Endothelial cell of umbilical vein (primary cell): ENCODE data around the gene APC2. TPM values are rescaled to one million over a fixed set of nuclear protein-coding genes. Genes with fewer than 3 reads are reported as not detected.

Experiments
- BruUV-seq: library from RNA; stranded (reverse); fragments of 400-500 nt; replicated peaks from 2 replicates; lab custom pipeline; 2021; lab: Mats Ljungman, UMichigan
- CTCF ChIA-PET: fragments of 300-600, 350-600 bp; sonication (Branson Sonifier 250); formaldehyde crosslinking; loops from one replicate; lab custom pipeline; 2021; ENCODE audit warnings: antibody characterized with exemption, inconsistent platforms; lab: Charles Lee
- POLR2A ChIA-PET: fragments of 300-600, 350-600 bp; sonication (Branson Sonifier 250); formaldehyde crosslinking; loops from one replicate; lab custom pipeline; 2021; ENCODE audit warnings: antibody characterized with exemption, inconsistent platforms; lab: Charles Lee
- DNase-seq: peaks from one replicate; pipeline ENCODE4 v3.0.0-alpha.2; 2011; ENCODE audit warnings: low read depth, low spot score
- FAIRE-seq: peaks from 2 replicates; lab custom pipeline; 2011; peaks lifted over from hg19 to GRCh38; lab: Jason Lieb, UNC
- H2AFZ ChIP-seq: 2 replicates; pipeline ENCODE4 v1.6.0; 2012; ENCODE audit warnings: low read depth, low read length, control low read depth, inconsistent platforms
- H3K27ac ChIP-seq: 2 replicates; pipeline ENCODE4 v1.5.1; 2011; ENCODE audit warnings: low read depth, mild to moderate bottlenecking, control low read depth, low read length, moderate library complexity; ENCODE audit not compliant: insufficient read depth
- H3K27me3 ChIP-seq, 2 experiments: 2 replicates each; pipeline versions ENCODE4 v1.6.0 to v1.6.1; 2011; ENCODE audit warnings: low read length in 2 of 2, mixed read lengths in 1 of 2; ENCODE audit not compliant: control insufficient read depth in 2 of 2, insufficient read depth in 2 of 2
- H3K36me3 ChIP-seq, 2 experiments: 2 replicates in 1 of 2; 3 replicates in 1 of 2; pipeline ENCODE4 v1.5.1; 2011; ENCODE audit warnings: low read length in 2 of 2, mild to moderate bottlenecking in 1 of 2, moderate library complexity in 1 of 2; ENCODE audit not compliant: control insufficient read depth in 2 of 2, insufficient read depth in 2 of 2; ENCODE audit errors: extremely low read depth in 1 of 2
- H3K4me1 ChIP-seq: 3 replicates; pipeline ENCODE4 v1.5.1; 2011; ENCODE audit warnings: mild to moderate bottlenecking, low read length; ENCODE audit not compliant: control insufficient read depth, insufficient read depth; ENCODE audit errors: extremely low read depth
- H3K4me2 ChIP-seq: 2 replicates; pipeline ENCODE4 v1.6.1; 2011; ENCODE audit warnings: low read length, control low read depth, mixed read lengths; ENCODE audit not compliant: insufficient read depth
- H3K4me3 ChIP-seq, 3 experiments: fragments of 200-600 bp in 1 of 3; sonication (generic), shearing (Covaris generic) in 1 of 3; replicated peaks in 1 of 3; 2 replicates each; pipeline ENCODE4 v1.5.1; 2011 to 2016; ENCODE audit warnings: control low read depth in 3 of 3, low read length in 3 of 3, mild to moderate bottlenecking in 2 of 3, inconsistent platforms in 1 of 3, low read depth in 1 of 3, moderate library complexity in 1 of 3; ENCODE audit not compliant: insufficient read depth in 1 of 3
- H3K79me2 ChIP-seq: 2 replicates; pipeline ENCODE4 v1.6.0; 2012; ENCODE audit warnings: low read length, inconsistent platforms; ENCODE audit not compliant: control insufficient read depth, insufficient read depth
- H3K9ac ChIP-seq: replicated peaks from 2 replicates; pipeline ENCODE3; 2011; ENCODE audit warnings: low read length, control low read depth; ENCODE audit not compliant: insufficient read depth; ENCODE audit errors: extremely low read depth
- H3K9me1 ChIP-seq: replicated peaks from 3 replicates; pipeline ENCODE4 v1.6.0; 2011; ENCODE audit warnings: mild to moderate bottlenecking, low read length; ENCODE audit not compliant: control insufficient read depth, insufficient read depth; ENCODE audit errors: extremely low read depth
- H3K9me3 ChIP-seq: replicated peaks from 2 replicates; pipeline ENCODE4 v1.5.1; 2012; ENCODE audit warnings: low read length, inconsistent platforms; ENCODE audit not compliant: control insufficient read depth, insufficient read depth
- H4K20me1 ChIP-seq: replicated peaks from 2 replicates; pipeline ENCODE3; 2011; ENCODE audit warnings: mild to moderate bottlenecking, low read length; ENCODE audit not compliant: control insufficient read depth, insufficient read depth; ENCODE audit errors: extremely low read depth
- EZH2 ChIP-seq: IDR thresholded peaks from 2 replicates; pipeline ENCODE4 v1.6.1; 2012; ENCODE audit warnings: borderline replicate concordance, low read depth, mild to moderate bottlenecking, moderate library complexity, low read length, inconsistent platforms; ENCODE audit not compliant: severe bottlenecking
- FOS ChIP-seq: IDR thresholded peaks from 2 replicates; pipeline ENCODE4 v1.6.1; 2011; ENCODE audit warnings: mild to moderate bottlenecking, low read length, moderate library complexity, borderline replicate concordance; ENCODE audit not compliant: insufficient read depth
- GATA2 ChIP-seq: IDR thresholded peaks from 2 replicates; pipeline ENCODE4 v1.7.0; 2011; ENCODE audit warnings: low read depth, mild to moderate bottlenecking, moderate library complexity, mixed read lengths, low read length; ENCODE audit not compliant: insufficient read length, insufficient read depth
- JUN ChIP-seq: IDR thresholded peaks from 2 replicates; pipeline ENCODE4 v1.6.1; 2011; ENCODE audit warnings: borderline replicate concordance, low read depth; ENCODE audit not compliant: insufficient read length, insufficient read depth
- MYC ChIP-seq: IDR thresholded peaks from one replicate; pipeline ENCODE4 v1.6.1; 2011; ENCODE audit warnings: mild to moderate bottlenecking, low read depth, low read length
- POLR2A ChIP-seq: IDR thresholded peaks from 2 replicates; pipeline ENCODE4 v1.6.1; 2012; ENCODE audit warnings: low read depth, mild to moderate bottlenecking, control low read depth, low read length
- POLR2AphosphoS5 ChIP-seq: IDR thresholded peaks from 2 replicates; pipeline ENCODE4 v1.6.1; 2012; ENCODE audit warnings: low read depth, mild to moderate bottlenecking, control low read depth, low read length, moderate library complexity; ENCODE audit not compliant: insufficient read depth
- dilution Hi-C: fragments of 300-500 bp; cut with MboI; formaldehyde crosslinking; loops from one replicate; pipeline ENCODE4 v1.15.0; 2019; ENCODE audit warnings: low sequenced_read_pairs; ENCODE audit not compliant: extremely low pct_ligation_motif_present
- intact Hi-C: fragments of 100-400 bp; cut with micrococcal nuclease; formaldehyde crosslinking; loops from one replicate; pipeline ENCODE4 v1.10.0; 2022
- polyA plus RNA-seq, 4 experiments: library from polyadenylated mRNA; depleted of rRNA in 3 of 4; stranded (reverse) in 3 of 4; unstranded in 1 of 4; fragments of >200 nt; gene quantifications; 2 replicates each; pipeline versions ENCODE4 v1.2.1 to v1.2.3, GENCODE V29; 2011 to 2012; ENCODE audit warnings: missing spikeins in 1 of 4
- total RNA-seq: library from RNA; stranded (reverse); gene quantifications from 2 replicates; pipeline ENCODE4 v1.2.3, GENCODE V29; 2021
- TF ChIP-seq, protein P1 (sequence below), 2 donors: IDR thresholded peaks; 1 replicate in 1 of 2; 2 replicates in 1 of 2; pipeline ENCODE4 v1.5.1; 2011; ENCODE audit warnings: low read length in 2 of 2, mild to moderate bottlenecking in 2 of 2, moderate library complexity in 2 of 2, control low read depth in 1 of 2, inconsistent platforms in 1 of 2, low read depth in 1 of 2; ENCODE audit not compliant: insufficient read depth in 1 of 2; ENCODE audit errors: extremely low read depth in 1 of 2
- TF ChIP-seq, protein P2 (sequence below): IDR thresholded peaks from 2 replicates; pipeline ENCODE4 v1.6.1; 2011; ENCODE audit not compliant: insufficient read depth, insufficient read length

Gene APC2
- total and polyA plus RNA-seq, 2 donors (not counting 3 experiments of a cell fraction or from before 2014, with no cell fraction given) = 0.01 to 0.04 TPM

DNA sequence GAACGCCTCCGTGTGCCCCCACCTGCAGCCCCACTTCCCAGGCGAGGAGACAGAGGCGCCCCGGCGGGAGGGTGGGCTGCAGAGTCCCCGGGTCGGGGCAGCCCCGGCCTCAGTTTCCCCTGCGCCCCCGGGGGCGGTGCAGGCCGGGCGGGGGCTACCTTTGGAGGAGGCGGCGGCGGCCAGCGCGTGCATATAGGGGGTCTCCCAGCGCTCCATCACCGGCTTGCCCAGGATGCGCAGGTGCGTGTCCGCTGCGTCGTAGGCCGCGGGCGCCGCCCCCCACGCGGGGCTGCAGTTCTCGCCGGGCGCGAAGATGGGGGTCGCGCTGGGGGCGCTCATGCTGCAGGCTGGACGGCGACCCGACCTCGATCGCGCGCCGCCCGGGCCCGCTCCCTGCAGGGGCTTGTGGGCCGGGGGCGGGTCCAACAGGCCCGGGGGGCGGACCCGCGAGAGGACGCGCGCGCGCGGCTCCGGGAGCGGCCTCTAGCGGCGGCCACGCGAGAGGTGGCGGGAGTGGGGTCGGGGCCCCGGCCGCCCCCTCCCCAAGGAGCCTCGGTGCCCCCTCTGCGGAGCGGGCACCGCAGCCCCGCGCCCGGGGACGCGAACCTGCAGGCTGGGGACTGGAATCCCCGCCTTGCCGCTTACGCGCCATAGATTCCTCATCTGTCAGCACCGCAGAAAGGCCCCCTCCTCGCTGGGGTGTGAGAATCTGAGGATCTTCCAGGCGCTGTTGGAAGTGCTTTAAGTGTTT is 48.6 kb upstream of the APC2 start, which contains the start of gene GAMT:
Gene GAMT, minus strand, starts transcription at position 405 of the 751 bp plus-strand sequence. Its CDS starts 66 bp downstream, at position 339.
- dilution Hi-C loops (no loop called here), intact Hi-C loops (loop anchor here (1.0 to 10.0 kb wide), 2 partner anchors 18 to 193 kb away; partner anchors contain the start of genes MBD3 and NDUFS7)
- Histone ChIP-seq H3K27ac (no peak within 1 kb of the TSS), H2AFZ (peak within 1 kb of the TSS; percentile 84), H4K20me1 (no peaks in the 10 kb centered on the region), H3K9ac (no peak within 1 kb of the TSS), H3K36me3 (no peaks in the 10 kb centered on the region), H3K9me3 (no peaks in the 10 kb centered on the region), H3K9me1 (no peaks in the 10 kb centered on the region), H3K4me3 (peak within 1 kb of the TSS; percentile 47 to 70 (median 56)), H3K4me2 (peak within 1 kb of the TSS; percentile 49), H3K79me2 (no peaks in the 10 kb centered on the region), H3K4me1 (peaks cover 12% of the 10 kb centered on the region), H3K27me3 (no peaks in the 10 kb centered on the region)
- peak; percentile 12 for FAIRE-seq
- peak; percentile 48 for DNase-seq
- no TSS peak for BruUV-seq
- ChIA-PET POLR2A (no interaction called here), CTCF (no interaction called here)
- TF ChIP-seq POLR2A = no peak
- TF ChIP-seq, protein P1, sequence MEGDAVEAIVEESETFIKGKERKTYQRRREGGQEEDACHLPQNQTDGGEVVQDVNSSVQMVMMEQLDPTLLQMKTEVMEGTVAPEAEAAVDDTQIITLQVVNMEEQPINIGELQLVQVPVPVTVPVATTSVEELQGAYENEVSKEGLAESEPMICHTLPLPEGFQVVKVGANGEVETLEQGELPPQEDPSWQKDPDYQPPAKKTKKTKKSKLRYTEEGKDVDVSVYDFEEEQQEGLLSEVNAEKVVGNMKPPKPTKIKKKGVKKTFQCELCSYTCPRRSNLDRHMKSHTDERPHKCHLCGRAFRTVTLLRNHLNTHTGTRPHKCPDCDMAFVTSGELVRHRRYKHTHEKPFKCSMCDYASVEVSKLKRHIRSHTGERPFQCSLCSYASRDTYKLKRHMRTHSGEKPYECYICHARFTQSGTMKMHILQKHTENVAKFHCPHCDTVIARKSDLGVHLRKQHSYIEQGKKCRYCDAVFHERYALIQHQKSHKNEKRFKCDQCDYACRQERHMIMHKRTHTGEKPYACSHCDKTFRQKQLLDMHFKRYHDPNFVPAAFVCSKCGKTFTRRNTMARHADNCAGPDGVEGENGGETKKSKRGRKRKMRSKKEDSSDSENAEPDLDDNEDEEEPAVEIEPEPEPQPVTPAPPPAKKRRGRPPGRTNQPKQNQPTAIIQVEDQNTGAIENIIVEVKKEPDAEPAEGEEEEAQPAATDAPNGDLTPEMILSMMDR (IDR thresholded peaks at IDR 0.05; ENCODE audit: extremely low read depth in 1 of 2, insufficient read depth in 1 of 2, low read depth in 1 of 2, low read length in 2 of 2) = peak; percentile 27 to 48

DNA sequence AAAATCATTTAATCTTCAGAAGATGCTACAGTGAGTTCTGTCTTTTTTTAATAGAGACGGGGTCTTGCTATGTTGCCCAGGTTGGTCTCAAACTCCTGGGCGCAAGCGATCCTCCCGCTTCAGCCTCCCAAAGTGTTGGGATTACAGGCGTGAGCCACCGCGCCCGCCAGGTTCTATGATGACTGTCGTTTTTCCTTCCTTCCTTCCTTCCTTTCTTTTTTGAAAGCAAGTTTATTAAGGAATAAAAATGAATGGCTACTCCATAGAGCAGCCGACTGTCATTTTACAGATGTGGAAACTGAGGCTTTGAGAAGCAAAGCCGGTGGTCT is 48.1 kb upstream of the APC2 start:
- no TSS peak for BruUV-seq
- Histone ChIP-seq H3K4me1 (peaks cover 17% of the 10 kb centered on the region), H3K9me3 (no peaks in the 10 kb centered on the region), H4K20me1 (no peaks in the 10 kb centered on the region), H2AFZ (peak overlapping the region; percentile 84), H3K27me3 (no peaks in the 10 kb centered on the region), H3K9ac (no peak overlapping the region), H3K27ac (no peak overlapping the region), H3K4me2 (peak overlapping the region; percentile 49), H3K79me2 (no peaks in the 10 kb centered on the region), H3K9me1 (no peaks in the 10 kb centered on the region), H3K4me3 (peak overlapping the region in 1 of 3 experiments; percentile 70), H3K36me3 (no peaks in the 10 kb centered on the region)
- ChIA-PET POLR2A (no interaction called here), CTCF (no interaction called here)
- no peak for TF ChIP-seq EZH2
- no peak for TF ChIP-seq POLR2AphosphoS5
- TF ChIP-seq MYC = no peak
- TF ChIP-seq, protein P1 (IDR thresholded peaks at IDR 0.05; ENCODE audit: extremely low read depth in 1 of 2, insufficient read depth in 1 of 2, low read depth in 1 of 2, low read length in 2 of 2) = no peak
- TF ChIP-seq FOS = no peak
- no peak for TF ChIP-seq GATA2
- TF ChIP-seq POLR2A = no peak
- TF ChIP-seq JUN = no peak
- TF ChIP-seq, protein P2, sequence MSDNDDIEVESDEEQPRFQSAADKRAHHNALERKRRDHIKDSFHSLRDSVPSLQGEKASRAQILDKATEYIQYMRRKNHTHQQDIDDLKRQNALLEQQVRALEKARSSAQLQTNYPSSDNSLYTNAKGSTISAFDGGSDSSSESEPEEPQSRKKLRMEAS = no peak
- FAIRE-seq (no peak), DNase-seq (no peak)
- dilution Hi-C loops (no loop called here), intact Hi-C loops (loop anchor here (1.0 to 10.0 kb wide), 2 partner anchors 19 to 193 kb away; partner anchors contain the start of genes MBD3 and NDUFS7)
